CD4-positive, alpha-beta T cell (primary cell): ENCODE results near the gene TIMM9. TPM values are rescaled to one million over a fixed set of nuclear protein-coding genes. Genes with fewer than 3 reads are reported as not detected.

Source experiments
- ATAC-seq: fragments of 200-7000 bp; cut with Tn5 transposase; one replicate; pipeline ENCODE4 v1.10.0; 2022; ENCODE audit warnings: mild to moderate bottlenecking; ENCODE audit not compliant: poor library complexity
- CTCF ChIA-PET: fragments of 350-600 bp; sonication (Branson Sonifier 250); formaldehyde crosslinking; loops from one replicate; lab custom pipeline; 2021; ENCODE audit warnings: antibody characterized with exemption, inconsistent platforms; lab: Charles Lee
- POLR2A ChIA-PET: fragments of 350-600 bp; sonication (Branson Sonifier 250); formaldehyde crosslinking; loops from one replicate; lab custom pipeline; 2021; ENCODE audit warnings: antibody characterized with exemption, inconsistent platforms; lab: Charles Lee
- DNase-seq, 14 experiments: peaks; one replicate each; pipeline ENCODE4 v3.0.0-alpha.2; 2013 to 2020; ENCODE audit warnings: mixed read lengths in 2 of 14
- H3K27ac ChIP-seq, 2 donors: one replicate each; pipeline versions ENCODE4 v1.5.1 to v1.7.0; 2013; ENCODE audit warnings: low read length in 2 of 2, low read depth in 1 of 2, mild to moderate bottlenecking in 1 of 2
- H3K27me3 ChIP-seq, 2 experiments: 1 replicate in 1 of 2; 2 replicates in 1 of 2; pipeline versions ENCODE4 v1.6.1 to v1.7.0; 2013; ENCODE audit warnings: low read length in 2 of 2, control low read depth in 1 of 2, mild to moderate bottlenecking in 1 of 2, moderate library complexity in 1 of 2; ENCODE audit not compliant: insufficient read depth in 2 of 2, control insufficient read depth in 1 of 2
- H3K36me3 ChIP-seq: one replicate; pipeline ENCODE4 v1.6.1; 2013; ENCODE audit warnings: low read length, control low read depth; ENCODE audit not compliant: insufficient read depth
- H3K4me1 ChIP-seq: one replicate; pipeline ENCODE4 v1.6.1; 2013; ENCODE audit warnings: low read length, control low read depth; ENCODE audit not compliant: insufficient read depth
- H3K4me3 ChIP-seq: one replicate; pipeline ENCODE4 v1.5.1; 2013; ENCODE audit warnings: mild to moderate bottlenecking, low read length, moderate library complexity
- H3K9me3 ChIP-seq, 2 experiments: 1 replicate in 1 of 2; 2 replicates in 1 of 2; pipeline versions ENCODE4 v1.6.1 to v1.7.0; 2013; ENCODE audit warnings: low read length in 2 of 2, mild to moderate bottlenecking in 2 of 2, control low read depth in 1 of 2, moderate library complexity in 1 of 2; ENCODE audit not compliant: control insufficient read depth in 1 of 2, insufficient read depth in 1 of 2
- H3K27ac Mint-ChIP-seq: one replicate; pipeline ENCODE4 v1.8.0; 2020; ENCODE audit warnings: mixed read lengths
- H3K27me3 Mint-ChIP-seq: one replicate; pipeline ENCODE4 v1.8.0; 2021; ENCODE audit warnings: mixed read lengths
- H3K36me3 Mint-ChIP-seq: one replicate; pipeline ENCODE4 v1.8.0; 2021; ENCODE audit warnings: low read depth, mixed read lengths
- H3K4me1 Mint-ChIP-seq: one replicate; pipeline ENCODE4 v1.8.0; 2021; ENCODE audit warnings: low read depth, mixed read lengths
- H3K4me3 Mint-ChIP-seq: one replicate; pipeline ENCODE4 v1.8.0; 2020; ENCODE audit warnings: mild to moderate bottlenecking, mixed read lengths
- H3K9me3 Mint-ChIP-seq: one replicate; pipeline ENCODE4 v1.8.0; 2020; ENCODE audit warnings: mixed read lengths
- CTCF ChIP-seq: fragments of 200-600 bp; IDR thresholded peaks from one replicate; pipeline ENCODE4 v1.8.0; 2022; ENCODE audit warnings: antibody characterized with exemption, mild to moderate bottlenecking
- intact Hi-C, 2 experiments: fragments of 100-400 bp; cut with DNase I in 1 of 2; cut with micrococcal nuclease in 1 of 2; formaldehyde crosslinking; loops; one replicate each; pipeline versions ENCODE4 v1.15.1 to v1.9.0; 2023 to 2025; cut with DNase I, micrococcal nuclease
- total RNA-seq, 174 experiments: library from RNA in 2 of 174; stranded (reverse) in 2 of 174; gene quantifications; one replicate each; pipeline ENCODE4 v1.2.3 and lab custom pipeline; 2021 to 2026

The TIMM9 gene
- total RNA-seq, 2 experiments from 2014 or later: 33.1 to 34.9 TPM

- H3K27me3 ChIP-seq: no peaks in the 10 kb centered on the region
- peak within 1 kb of the TSS; percentile 69 to 75 for H3K27ac ChIP-seq
- intact Hi-C loops: loop anchor here (2.0 kb wide), 2 partner anchors 29 to 287 kb away; no protein-coding TSS in a partner anchor
- H3K9me3 Mint-ChIP-seq: no peaks in the 10 kb centered on the region
- peak within 1 kb of the TSS; percentile 88 for H3K4me3 Mint-ChIP-seq
- no peaks in the 10 kb centered on the region for H3K27me3 Mint-ChIP-seq
- H3K9me3 ChIP-seq: no peaks in the 10 kb centered on the region
- ATAC-seq (peak; percentile 77), DNase-seq (peak; percentile 48 to 88 (median 66))
- H3K36me3 ChIP-seq: no peaks in the 10 kb centered on the region
- H3K4me1 ChIP-seq: peaks cover 13% of the 10 kb centered on the region
- H3K36me3 Mint-ChIP-seq: no peaks in the 10 kb centered on the region
- CTCF ChIA-PET: interaction anchor here (0.6 to 2.1 kb wide), 15 partner anchors 9 to 286 kb away, joined by 3 to 23 read pairs (median 3); partner anchors contain the start of genes KIAA0586, PSMA3 and TIMM9
- peaks cover 12% of the 10 kb centered on the region for H3K4me1 Mint-ChIP-seq
- POLR2A ChIA-PET: interaction anchor here (0.5 to 3.3 kb wide), 13 partner anchors 10 to 196 kb away, joined by 3 to 51 read pairs (median 4); partner anchors contain the start of genes ACTR10, ARID4A, KIAA0586 and PSMA3
- peak; percentile 80 for TF ChIP-seq CTCF
- peak within 1 kb of the TSS; percentile 71 for H3K4me3 ChIP-seq
- peak within 1 kb of the TSS; percentile 85 for H3K27ac Mint-ChIP-seq
Measured at GRCh38 chr14:58395812-58396788, 31.2 kb downstream of the TIMM9 start, which contains the start of gene TOMM20L. TSS of gene TOMM20L (plus strand) at chr14:58395930. CDS start at chr14:58395958, 28 bp downstream.

- no peak for DNase-seq
- intact Hi-C loops: no loop called here
- Mint-ChIP-seq H3K27ac (peak overlapping the region; percentile 85), H3K4me1 (peaks cover 12% of the 10 kb centered on the region), H3K27me3 (no peaks in the 10 kb centered on the region), H3K36me3 (no peaks in the 10 kb centered on the region), H3K4me3 (peak overlapping the region; percentile 88), H3K9me3 (no peaks in the 10 kb centered on the region)
- no peak for ATAC-seq
- CTCF ChIA-PET: interaction anchor here (0.6 to 2.1 kb wide), 14 partner anchors 10 to 286 kb away, joined by 3 to 23 read pairs (median 4); partner anchors contain the start of genes KIAA0586 and TIMM9
- Histone ChIP-seq H3K27me3 (no peaks in the 10 kb centered on the region), H3K27ac (peak overlapping the region in 1 of 2 donors; percentile 69), H3K4me3 (peak overlapping the region; percentile 71), H3K4me1 (peaks cover 13% of the 10 kb centered on the region), H3K9me3 (no peaks in the 10 kb centered on the region), H3K36me3 (no peaks in the 10 kb centered on the region)
- POLR2A ChIA-PET: interaction anchor here (0.7 to 3.3 kb wide), 10 partner anchors 9 to 196 kb away, joined by 3 to 51 read pairs (median 6); partner anchors contain the start of genes ACTR10, ARID4A, KIAA0586 and PSMA3
- TF ChIP-seq CTCF: no peak
Measured at GRCh38 chr14:58395562-58395811, 31.8 kb downstream of the TIMM9 start.

GRCh38 chr14:58390830-58391229 lies 36.5 kb downstream of the TIMM9 start:
- POLR2A ChIA-PET: no interaction called here
- Histone ChIP-seq H3K36me3 (no peaks in the 10 kb centered on the region), H3K9me3 (peaks cover 0 to 5% of the 10 kb centered on the region in 2 experiments), H3K4me3 (no peak overlapping the region), H3K4me1 (peaks cover 6% of the 10 kb centered on the region), H3K27ac (no peak overlapping the region), H3K27me3 (no peaks in the 10 kb centered on the region)
- Mint-ChIP-seq H3K27me3 (no peaks in the 10 kb centered on the region), H3K9me3 (no peaks in the 10 kb centered on the region), H3K27ac (no peak overlapping the region), H3K4me3 (no peak overlapping the region), H3K36me3 (no peaks in the 10 kb centered on the region), H3K4me1 (peaks cover 5% of the 10 kb centered on the region)
- ATAC-seq (no peak), DNase-seq (no peak)
- CTCF ChIA-PET: interaction anchor here (0.9 kb wide), 1 partner anchor 34 kb away, joined by 3 read pairs; no protein-coding TSS in a partner anchor
- TF ChIP-seq CTCF: no peak
- intact Hi-C loops: no loop called here
